PFSK-1 (cell line): Measurements from ENCODE around the gene CASS4.

Source experiments
- FOXP2 ChIP-seq: optimal IDR thresholded peaks from 2 replicates; pipeline ENCODE3; 2011; ENCODE audit warnings: borderline replicate concordance, control low read depth, inconsistent platforms; ENCODE audit not compliant: insufficient read depth; ENCODE audit errors: extremely low read length, extremely low read depth
- POLR2AphosphoS5 ChIP-seq: IDR thresholded peaks from 2 replicates; pipeline ENCODE4 v1.6.1; 2012; ENCODE audit warnings: low read depth, mild to moderate bottlenecking, control low read depth, low read length, moderate library complexity
- SIN3A ChIP-seq: IDR thresholded peaks from 2 replicates; pipeline ENCODE4 v1.6.1; 2012; ENCODE audit warnings: mild to moderate bottlenecking, low read length, moderate library complexity, borderline replicate concordance; ENCODE audit not compliant: insufficient read depth
- TAF1 ChIP-seq: IDR thresholded peaks from 2 replicates; pipeline ENCODE4 v1.6.1; 2012; ENCODE audit warnings: low read length, control low read depth, borderline replicate concordance; ENCODE audit not compliant: insufficient read depth
- TF ChIP-seq, protein P1 (sequence below), 2 experiments: IDR thresholded peaks; 2 replicates each; pipeline versions ENCODE4 v1.6.1 to v1.8.0; 2011 to 2012; ENCODE audit warnings: low read depth in 2 of 2, low read length in 2 of 2, control low read depth in 1 of 2, inconsistent platforms in 1 of 2, mild to moderate bottlenecking in 1 of 2, moderate library complexity in 1 of 2; ENCODE audit not compliant: insufficient read depth in 1 of 2

DNA sequence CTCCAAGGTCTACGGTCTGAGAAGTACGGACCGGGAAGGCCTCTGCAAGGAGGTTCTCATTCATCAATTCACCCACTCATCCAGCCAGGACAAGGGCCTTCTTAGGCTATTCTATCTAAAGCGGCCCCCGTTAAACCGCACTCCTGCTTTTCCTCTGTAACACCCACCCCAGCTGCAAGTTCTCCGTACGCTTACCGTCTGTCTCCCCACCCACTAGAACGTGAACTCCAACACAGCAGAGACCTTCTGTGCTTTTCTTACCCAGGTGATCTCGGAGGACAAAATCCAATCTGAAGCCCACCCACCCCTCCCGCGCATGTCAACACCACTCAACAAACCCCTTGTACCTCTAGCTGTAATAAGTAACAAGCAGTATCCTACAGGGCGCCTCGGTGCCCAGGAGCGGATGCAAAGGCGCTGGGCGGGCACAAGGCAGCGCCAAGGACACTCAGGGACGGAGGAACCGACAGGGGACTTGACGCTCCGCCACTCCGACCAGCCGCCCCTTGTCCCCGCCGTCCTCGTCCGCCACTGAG, 20.4 kb upstream of the CASS4 start:
- TF ChIP-seq FOXP2: no peak
- TF ChIP-seq SIN3A: no peak
- TF ChIP-seq, protein P1, sequence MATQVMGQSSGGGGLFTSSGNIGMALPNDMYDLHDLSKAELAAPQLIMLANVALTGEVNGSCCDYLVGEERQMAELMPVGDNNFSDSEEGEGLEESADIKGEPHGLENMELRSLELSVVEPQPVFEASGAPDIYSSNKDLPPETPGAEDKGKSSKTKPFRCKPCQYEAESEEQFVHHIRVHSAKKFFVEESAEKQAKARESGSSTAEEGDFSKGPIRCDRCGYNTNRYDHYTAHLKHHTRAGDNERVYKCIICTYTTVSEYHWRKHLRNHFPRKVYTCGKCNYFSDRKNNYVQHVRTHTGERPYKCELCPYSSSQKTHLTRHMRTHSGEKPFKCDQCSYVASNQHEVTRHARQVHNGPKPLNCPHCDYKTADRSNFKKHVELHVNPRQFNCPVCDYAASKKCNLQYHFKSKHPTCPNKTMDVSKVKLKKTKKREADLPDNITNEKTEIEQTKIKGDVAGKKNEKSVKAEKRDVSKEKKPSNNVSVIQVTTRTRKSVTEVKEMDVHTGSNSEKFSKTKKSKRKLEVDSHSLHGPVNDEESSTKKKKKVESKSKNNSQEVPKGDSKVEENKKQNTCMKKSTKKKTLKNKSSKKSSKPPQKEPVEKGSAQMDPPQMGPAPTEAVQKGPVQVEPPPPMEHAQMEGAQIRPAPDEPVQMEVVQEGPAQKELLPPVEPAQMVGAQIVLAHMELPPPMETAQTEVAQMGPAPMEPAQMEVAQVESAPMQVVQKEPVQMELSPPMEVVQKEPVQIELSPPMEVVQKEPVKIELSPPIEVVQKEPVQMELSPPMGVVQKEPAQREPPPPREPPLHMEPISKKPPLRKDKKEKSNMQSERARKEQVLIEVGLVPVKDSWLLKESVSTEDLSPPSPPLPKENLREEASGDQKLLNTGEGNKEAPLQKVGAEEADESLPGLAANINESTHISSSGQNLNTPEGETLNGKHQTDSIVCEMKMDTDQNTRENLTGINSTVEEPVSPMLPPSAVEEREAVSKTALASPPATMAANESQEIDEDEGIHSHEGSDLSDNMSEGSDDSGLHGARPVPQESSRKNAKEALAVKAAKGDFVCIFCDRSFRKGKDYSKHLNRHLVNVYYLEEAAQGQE (IDR thresholded peaks at IDR 0.05; ENCODE audit: insufficient read depth in 1 of 2, low read depth in 2 of 2, low read length in 2 of 2): no peak
- TF ChIP-seq POLR2AphosphoS5: no peak
- no peak for TF ChIP-seq TAF1
